Thyroid gland (tissue), 4 donors: ENCODE data around the gene TCF12. TPM values are rescaled to one million over a fixed set of nuclear protein-coding genes. Genes with fewer than 3 reads are reported as not detected.

ENCODE experiments used
- DNase-seq, 2 donors: peaks; one replicate each; pipeline ENCODE4 v3.0.0-alpha.2; 2019
- H3K27ac ChIP-seq, 3 donors: fragments of 200-600 bp; sonication (generic); 1 replicate in 2 of 3; 2 replicates in 1 of 3; pipeline ENCODE4 v1.5.1; 2016 to 2019; ENCODE audit warnings: mild to moderate bottlenecking in 1 of 3, moderate library complexity in 1 of 3
- H3K27me3 ChIP-seq: fragments of 200-600 bp; sonication (generic); one replicate; pipeline ENCODE4 v1.5.1; 2019
- H3K36me3 ChIP-seq, 2 donors: fragments of 200-600 bp; sonication (generic); one replicate each; pipeline ENCODE4 v1.5.1; 2016 to 2019
- H3K4me1 ChIP-seq, 2 donors: fragments of 200-600 bp; sonication (generic); one replicate each; pipeline ENCODE4 v1.5.1; 2017 to 2019
- H3K4me3 ChIP-seq, 3 donors: fragments of 200-600 bp; sonication (generic); replicated peaks in 1 of 3; 1 replicate in 2 of 3; 2 replicates in 1 of 3; pipeline ENCODE4 v1.5.1; 2016; ENCODE audit warnings: mild to moderate bottlenecking in 1 of 3
- H3K9me3 ChIP-seq: fragments of 200-600 bp; sonication (generic); one replicate; pipeline ENCODE4 v1.5.1; 2017
- POLR2A ChIP-seq, 2 donors: fragments of 450-650 bp; IDR thresholded peaks; one replicate each; pipeline ENCODE4 v1.6.1; 2017; ENCODE audit warnings: antibody characterized with exemption in 2 of 2, mild to moderate bottlenecking in 2 of 2, moderate library complexity in 1 of 2
- WGBS, 2 donors: methylation state at CpG; one replicate each; pipeline ENCODE4 v1.1.5; 2017; 5-methylcytosine and 5-hydroxymethylcytosine counted together
- intact Hi-C: fragments of 100-400 bp; cut with DNase I; formaldehyde crosslinking; loops from one replicate; pipeline ENCODE4 v1.15.1; 2023
- total RNA-seq, 4 donors: library from RNA; depleted of rRNA; stranded (reverse); fragments of >200 nt; gene quantifications; one replicate each; pipeline ENCODE4 v1.2.3, GENCODE V29; 2016
- TF ChIP-seq, protein P1 (sequence below), 6 experiments: fragments of 200-600 bp in 3 of 6; fragments of 450-650 bp in 3 of 6; sonication (generic) in 3 of 6; IDR thresholded peaks; one replicate each; pipeline ENCODE4 v1.5.1; 2016 to 2019; ENCODE audit warnings: antibody characterized with exemption in 6 of 6, mild to moderate bottlenecking in 2 of 6, inconsistent platforms in 1 of 6, moderate library complexity in 1 of 6

TCF12 gene
- total RNA-seq, 4 donors from 2014 or later = 54.8 to 156 (median 108) TPM

DNA sequence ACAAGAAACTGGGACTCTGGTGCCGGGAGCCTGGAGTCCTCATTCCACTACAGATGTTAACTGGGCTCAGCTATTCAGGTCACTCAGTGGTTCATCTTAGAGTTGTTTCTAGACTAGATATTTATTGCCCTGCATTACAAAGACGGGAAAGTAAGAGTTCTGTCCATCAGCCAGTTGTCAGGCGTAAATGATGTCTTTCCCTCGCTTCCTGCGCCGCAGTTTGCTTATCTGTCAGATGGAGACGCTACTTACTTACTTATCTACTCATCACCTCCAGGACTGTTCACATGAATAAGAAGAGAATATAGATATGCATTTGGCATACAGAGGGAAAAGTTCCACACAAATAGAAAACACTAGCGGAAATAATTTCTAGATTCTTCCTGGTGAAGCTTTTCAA, 410.0 kb downstream of the TCF12 start:
- TF ChIP-seq, protein P1, sequence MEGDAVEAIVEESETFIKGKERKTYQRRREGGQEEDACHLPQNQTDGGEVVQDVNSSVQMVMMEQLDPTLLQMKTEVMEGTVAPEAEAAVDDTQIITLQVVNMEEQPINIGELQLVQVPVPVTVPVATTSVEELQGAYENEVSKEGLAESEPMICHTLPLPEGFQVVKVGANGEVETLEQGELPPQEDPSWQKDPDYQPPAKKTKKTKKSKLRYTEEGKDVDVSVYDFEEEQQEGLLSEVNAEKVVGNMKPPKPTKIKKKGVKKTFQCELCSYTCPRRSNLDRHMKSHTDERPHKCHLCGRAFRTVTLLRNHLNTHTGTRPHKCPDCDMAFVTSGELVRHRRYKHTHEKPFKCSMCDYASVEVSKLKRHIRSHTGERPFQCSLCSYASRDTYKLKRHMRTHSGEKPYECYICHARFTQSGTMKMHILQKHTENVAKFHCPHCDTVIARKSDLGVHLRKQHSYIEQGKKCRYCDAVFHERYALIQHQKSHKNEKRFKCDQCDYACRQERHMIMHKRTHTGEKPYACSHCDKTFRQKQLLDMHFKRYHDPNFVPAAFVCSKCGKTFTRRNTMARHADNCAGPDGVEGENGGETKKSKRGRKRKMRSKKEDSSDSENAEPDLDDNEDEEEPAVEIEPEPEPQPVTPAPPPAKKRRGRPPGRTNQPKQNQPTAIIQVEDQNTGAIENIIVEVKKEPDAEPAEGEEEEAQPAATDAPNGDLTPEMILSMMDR (IDR thresholded peaks at IDR 0.05) = no peak
- TF ChIP-seq POLR2A (IDR thresholded peaks at IDR 0.05) = no peak
- Histone ChIP-seq H3K27ac (no peak overlapping the region), H3K4me3 (no peak overlapping the region), H3K36me3 (no peaks in the 10 kb centered on the region), H3K27me3 (no peaks in the 10 kb centered on the region), H3K4me1 (peaks cover 0 to 10% of the 10 kb centered on the region in 2 donors), H3K9me3 (no peaks in the 10 kb centered on the region)
- 93 to 94% methylated on average over 8 of the region's 8 CpGs for WGBS, 2 donors
- no peak for DNase-seq
- intact Hi-C loops = no loop called here

DNA sequence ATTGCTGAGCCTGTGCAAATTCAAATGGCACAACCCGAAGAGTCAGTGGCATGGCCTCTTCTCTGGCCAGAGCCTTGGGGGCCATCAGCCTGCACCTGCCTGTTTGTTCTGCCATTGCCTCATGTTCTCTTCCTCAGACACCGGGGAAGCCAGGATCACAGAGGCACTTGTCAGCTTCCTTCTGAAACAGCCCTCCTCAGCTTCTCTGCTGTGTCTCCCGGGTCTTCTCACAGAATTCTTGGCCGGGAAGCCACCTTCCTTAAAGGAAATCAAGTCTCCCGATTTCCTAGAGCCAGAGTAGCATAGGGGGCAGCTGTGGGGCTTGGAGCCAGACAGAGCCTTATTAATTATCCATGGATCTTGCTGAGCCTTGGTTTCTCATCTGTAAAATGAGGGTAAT, 410.5 kb downstream of the TCF12 start:
- no peaks in the 10 kb centered on the region for H3K27me3 ChIP-seq
- WGBS, 2 donors = 63 to 65% methylated on average over 5 of the region's 5 CpGs
- peaks cover 0 to 5% of the 10 kb centered on the region in 2 donors for H3K4me1 ChIP-seq
- no peak overlapping the region for H3K27ac ChIP-seq
- TF ChIP-seq POLR2A (IDR thresholded peaks at IDR 0.05) = no peak
- TF ChIP-seq, protein P1 (IDR thresholded peaks at IDR 0.05) = no peak
- no peaks in the 10 kb centered on the region for H3K9me3 ChIP-seq
- intact Hi-C loops = no loop called here
- no peaks in the 10 kb centered on the region for H3K36me3 ChIP-seq
- no peak for DNase-seq
- H3K4me3 ChIP-seq = no peak overlapping the region

DNA sequence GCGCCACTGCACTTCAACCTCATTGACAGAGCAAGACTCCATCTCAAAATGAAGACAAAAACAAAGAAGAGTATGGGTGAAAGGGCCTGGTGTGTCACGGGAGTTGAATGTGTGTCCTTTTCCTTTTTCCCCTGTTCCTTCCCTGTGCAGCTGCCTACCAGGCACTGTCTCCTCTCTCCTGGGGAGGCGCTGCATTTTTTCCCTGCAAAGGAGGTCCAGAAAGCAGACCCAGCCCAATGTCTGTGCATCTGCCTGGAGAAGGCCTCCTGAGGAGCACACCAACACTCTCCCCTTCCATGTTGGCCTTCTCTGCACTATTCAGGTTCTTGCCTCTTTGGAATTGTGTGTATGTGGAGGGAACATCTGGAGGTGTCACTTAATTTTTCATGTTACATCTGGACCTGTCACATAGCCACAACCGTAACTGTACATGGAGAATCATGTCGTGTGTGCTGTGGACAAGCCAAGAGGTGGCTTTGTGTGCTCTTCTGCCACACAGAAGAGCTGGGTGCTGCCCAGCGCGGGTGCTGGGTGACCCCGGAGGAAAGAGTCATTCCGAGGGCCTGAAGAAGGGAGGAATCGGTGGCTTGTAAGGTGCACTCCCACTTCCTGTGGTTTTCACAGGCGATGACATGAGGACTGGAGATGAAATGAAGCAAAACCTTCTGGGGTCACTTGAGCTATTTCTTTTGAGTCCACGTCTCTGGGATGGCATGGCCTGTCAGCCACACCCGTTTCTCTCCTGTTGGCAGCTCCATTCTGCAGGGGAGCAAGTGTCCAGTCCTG, 411.3 kb downstream of the TCF12 start:
- no peak for TF ChIP-seq POLR2A (IDR thresholded peaks at IDR 0.05)
- TF ChIP-seq, protein P1 (IDR thresholded peaks at IDR 0.05) = no peak
- Histone ChIP-seq H3K4me3 (no peak overlapping the region), H3K9me3 (no peaks in the 10 kb centered on the region), H3K36me3 (no peaks in the 10 kb centered on the region), H3K4me1 (peaks cover 0 to 5% of the 10 kb centered on the region in 2 donors), H3K27me3 (no peaks in the 10 kb centered on the region), H3K27ac (no peak overlapping the region)
- intact Hi-C loops = no loop called here
- no peak for DNase-seq
- WGBS, 2 donors = 87 to 92% methylated on average over 13 of the region's 13 CpGs

DNA sequence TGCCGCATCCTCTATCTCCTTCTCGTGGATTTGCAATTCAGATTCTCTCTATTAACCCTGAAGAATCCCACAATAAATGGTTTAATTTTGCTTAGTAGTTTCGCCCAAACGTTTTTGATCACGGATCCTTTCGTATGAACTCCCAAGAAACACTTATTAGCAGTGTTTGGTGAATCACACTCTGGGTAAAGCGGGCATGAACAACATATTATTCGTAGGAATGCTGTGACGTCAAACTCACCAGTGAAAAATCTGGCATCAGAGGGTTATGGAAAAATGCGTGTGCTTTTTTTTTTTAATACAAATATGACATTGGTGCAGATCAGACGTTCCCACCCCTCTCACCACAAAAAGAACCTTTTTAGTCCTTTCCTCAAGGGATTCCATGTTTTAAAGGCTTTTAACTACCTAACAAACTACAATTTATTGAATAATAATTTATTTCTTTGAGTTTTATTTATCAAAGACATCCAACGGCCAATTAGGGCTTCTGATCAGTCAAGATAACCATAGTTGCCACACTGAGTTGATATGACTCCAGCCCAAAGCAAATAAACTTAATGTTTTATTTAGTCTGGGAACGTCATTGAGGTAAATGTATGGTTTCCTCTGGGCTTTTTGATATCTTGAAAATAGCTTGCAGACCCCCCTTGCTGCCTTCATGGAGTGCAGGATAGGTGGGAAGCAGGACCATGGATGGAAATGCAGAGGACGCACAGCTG, 412.3 kb downstream of the TCF12 start:
- no peak for DNase-seq
- intact Hi-C loops = no loop called here

More for the DNA sequence above, 412.3 kb downstream of the TCF12 start:
- Histone ChIP-seq H3K36me3 (no peaks in the 10 kb centered on the region), H3K4me3 (no peak overlapping the region), H3K4me1 (no peaks in the 10 kb centered on the region), H3K9me3 (no peaks in the 10 kb centered on the region), H3K27ac (no peak overlapping the region), H3K27me3 (no peaks in the 10 kb centered on the region)
- 86 to 91% methylated on average over 14 of the region's 14 CpGs for WGBS, 2 donors
- TF ChIP-seq, protein P1 (IDR thresholded peaks at IDR 0.05) = no peak
- no peak for TF ChIP-seq POLR2A (IDR thresholded peaks at IDR 0.05)
